Testis (tissue), 2 donors: ENCODE data around the gene CACNA1E.

Experiments
- CTCF ChIP-seq, 3 experiments: fragments of 450-650 bp in 2 of 3; fragments of 200-600 bp in 1 of 3; sonication (generic) in 1 of 3; IDR thresholded peaks; one replicate each; pipeline ENCODE4 v1.5.1; 2016 to 2019; ENCODE audit warnings: antibody characterized with exemption in 3 of 3, mild to moderate bottlenecking in 2 of 3, moderate library complexity in 1 of 3
- POLR2A ChIP-seq: fragments of 450-650 bp; IDR thresholded peaks from one replicate; pipeline ENCODE4 v1.6.1; 2017; ENCODE audit warnings: antibody characterized with exemption, mild to moderate bottlenecking, moderate library complexity

- TF ChIP-seq CTCF (IDR thresholded peaks at IDR 0.05): peak in 1 of 3 experiments; percentile 6
- no peak for TF ChIP-seq POLR2A
These were observed 21.1 kb downstream of the CACNA1E start for GRCh38 chr1:181504399-181504842.
